Measurements from ENCODE around the gene LDLRAD2.
A peak's percentile ranks its signal among the peaks of the same experiment; 100 is the strongest.
"Not testable (repeated sequence)": the region's sequence is repeated elsewhere in the genome, so short reads cannot be mapped to it uniquely, and the experiment has no call there.

LDLRAD2 gene, protein sequence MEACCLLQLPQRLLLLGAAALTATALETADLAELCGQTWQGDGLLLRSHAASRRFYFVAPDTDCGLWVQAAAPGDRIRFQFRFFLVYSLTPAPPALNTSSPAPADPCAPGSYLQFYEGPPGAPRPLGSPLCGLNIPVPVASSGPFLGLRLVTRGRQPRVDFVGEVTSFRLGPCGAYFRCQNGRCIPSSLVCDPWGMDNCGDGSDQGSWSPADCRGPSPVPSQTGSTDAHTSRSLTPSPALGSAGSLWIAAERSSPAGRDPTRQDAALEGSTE

DNA sequence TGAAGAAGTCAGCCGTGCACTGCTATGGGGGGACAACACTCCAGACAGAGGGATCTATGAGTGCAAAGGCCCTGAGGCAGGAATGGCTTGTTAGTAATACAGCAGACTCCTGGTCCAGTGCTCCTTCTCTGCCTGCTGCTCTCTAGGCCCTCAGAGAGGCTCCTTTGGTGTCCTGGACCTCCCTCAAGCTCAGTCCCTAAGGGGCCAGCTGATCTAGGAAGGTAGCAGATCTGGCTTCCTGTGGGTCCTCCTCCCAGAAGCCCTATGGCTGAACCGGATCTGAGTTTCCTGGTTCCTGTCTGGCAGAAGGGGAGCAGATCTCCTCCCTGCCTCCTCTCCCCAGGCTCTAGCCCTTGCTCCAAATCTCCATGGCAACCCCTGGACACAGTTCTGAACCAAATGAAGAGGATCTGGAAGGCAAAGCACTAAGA lies at the start of gene LDLRAD2:
LDLRAD2 (plus strand) TSS at position 391 of the 431 bp plus-strand sequence. CDS start 187 bp downstream, outside the sequence.
- no peak for DNase-seq

DNA sequence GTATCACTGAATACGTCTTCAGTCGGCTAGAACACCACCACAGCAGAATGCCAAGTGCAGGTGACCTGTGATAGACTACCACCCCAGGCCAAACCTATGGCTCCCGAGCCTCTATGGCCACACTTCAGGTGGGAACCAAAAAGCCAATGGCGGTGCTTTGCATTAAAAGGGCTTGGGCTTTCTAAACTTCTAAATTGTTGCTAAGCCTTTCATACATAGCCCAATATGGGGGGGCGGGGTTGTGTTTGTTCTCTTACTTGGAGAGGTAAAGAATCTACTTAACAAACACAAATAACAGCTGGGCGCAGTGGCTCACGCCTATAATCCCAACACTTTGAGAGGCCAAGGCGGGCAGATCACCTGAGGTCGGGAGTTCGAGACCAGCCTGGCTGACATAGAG lies 48.8 kb upstream of the LDLRAD2 start:
- DNase-seq: no peak

DNA sequence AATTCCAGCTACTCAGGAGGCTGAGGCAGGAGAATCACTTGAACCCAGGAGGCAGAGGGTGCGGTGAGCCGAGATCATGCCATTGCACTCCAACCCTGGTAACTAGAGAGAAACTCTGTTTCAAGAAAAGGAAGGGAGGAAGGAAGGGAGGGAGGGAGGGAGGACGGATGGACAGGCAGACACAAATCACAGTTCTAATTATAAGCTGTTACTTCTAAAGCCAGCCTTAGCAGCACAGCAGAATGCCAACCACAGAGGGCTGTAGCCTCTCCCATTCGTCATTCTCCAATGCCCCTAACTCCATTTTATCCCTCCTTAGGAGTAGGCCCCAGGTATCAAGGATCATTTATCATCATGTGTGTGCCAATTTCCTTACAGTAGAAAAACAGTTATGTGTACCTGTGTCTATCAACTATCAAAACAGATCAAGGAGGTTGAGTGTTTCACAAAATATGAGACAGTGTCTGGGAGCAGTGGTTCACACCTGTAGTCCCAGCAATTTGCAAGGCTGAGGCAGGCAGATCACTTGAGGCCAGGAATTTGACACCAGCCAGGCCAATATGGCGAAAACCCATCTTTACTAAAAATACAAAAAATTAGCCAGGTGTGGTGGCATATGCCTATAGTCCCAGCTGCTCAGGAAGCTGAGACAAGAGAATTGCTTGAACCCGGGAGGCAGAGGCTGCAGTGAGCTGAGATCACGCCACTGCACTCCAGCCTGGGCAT lies 48.2 kb upstream of the LDLRAD2 start:
- DNase-seq: no peak

DNA sequence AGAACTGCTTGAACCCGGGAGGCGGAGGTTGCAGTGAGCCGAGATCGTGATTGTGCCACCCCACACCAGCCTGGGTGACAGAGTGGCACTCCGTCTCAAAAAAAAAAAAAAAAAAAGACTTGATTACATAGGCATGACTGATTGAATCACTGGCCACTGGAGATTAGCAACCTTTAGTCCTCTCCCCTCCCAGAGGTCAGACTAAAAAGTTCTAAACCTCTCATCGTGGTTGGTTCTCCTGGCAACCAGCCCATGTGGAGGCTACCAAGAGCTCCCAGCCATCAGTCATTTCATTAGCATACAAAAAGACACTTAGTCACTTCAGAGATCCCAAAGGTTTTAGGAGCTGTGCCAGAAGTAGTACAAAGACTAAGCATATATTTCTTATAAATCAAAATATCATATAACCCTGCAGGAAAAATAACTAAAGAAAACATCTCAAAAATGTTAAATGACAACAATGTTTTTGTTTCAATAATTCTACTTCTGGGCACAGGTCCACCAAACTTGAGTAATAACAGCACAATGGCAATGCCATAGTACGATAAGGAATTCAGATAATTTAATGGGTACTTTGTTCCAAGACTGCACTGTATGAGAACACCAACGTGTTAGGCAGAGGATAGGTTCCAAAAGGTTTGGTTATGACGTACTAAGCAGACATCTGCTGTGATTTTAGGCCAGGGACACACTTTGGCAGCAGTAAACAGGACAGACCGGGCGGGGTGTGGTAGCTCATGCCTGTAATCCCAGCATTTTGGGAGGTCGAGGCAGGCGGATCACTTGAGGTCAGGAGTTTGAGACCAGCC lies 47.2 kb upstream of the LDLRAD2 start:
- DNase-seq: peak; percentile 94

DNA sequence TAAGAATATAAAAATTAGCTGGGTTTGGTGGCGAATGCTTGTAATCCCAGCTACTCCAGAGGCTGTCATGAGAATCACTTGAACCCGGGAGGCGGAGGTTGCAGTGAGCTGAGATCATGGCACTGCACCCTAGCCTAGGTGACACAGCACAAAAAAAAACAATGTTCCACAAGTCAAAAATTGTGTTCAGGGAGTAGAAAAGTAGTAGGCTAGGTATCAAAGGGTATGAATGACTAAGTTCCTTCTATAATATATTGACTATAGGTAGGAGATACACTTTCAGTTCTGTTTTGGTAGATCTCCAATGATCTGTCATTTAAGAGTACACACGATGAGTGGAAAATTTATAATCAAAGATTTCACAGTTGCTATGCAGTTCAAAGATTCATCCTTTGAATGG lies 45.9 kb upstream of the LDLRAD2 start:
- DNase-seq: no peak

DNA sequence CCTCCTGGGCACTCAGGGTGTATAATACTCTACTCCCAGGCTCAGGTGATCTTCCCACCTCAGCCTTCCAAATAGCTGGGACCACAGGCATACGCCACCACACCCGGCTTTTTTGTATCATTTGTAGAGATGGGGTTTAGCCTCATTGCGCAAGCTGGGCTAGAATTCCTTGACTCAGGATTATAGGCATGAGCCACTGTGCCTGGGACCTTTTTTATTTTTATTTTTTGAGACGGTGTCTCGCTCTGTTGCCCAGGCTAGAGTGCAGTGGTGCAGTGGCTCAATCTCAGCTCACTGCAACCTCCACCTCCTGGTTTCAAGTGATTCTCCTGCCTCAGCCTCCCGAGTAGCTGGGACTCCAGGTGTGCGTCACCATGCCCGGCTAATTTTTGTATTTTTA lies 45.0 kb upstream of the LDLRAD2 start:
- not testable (repeated sequence) for DNase-seq

DNA sequence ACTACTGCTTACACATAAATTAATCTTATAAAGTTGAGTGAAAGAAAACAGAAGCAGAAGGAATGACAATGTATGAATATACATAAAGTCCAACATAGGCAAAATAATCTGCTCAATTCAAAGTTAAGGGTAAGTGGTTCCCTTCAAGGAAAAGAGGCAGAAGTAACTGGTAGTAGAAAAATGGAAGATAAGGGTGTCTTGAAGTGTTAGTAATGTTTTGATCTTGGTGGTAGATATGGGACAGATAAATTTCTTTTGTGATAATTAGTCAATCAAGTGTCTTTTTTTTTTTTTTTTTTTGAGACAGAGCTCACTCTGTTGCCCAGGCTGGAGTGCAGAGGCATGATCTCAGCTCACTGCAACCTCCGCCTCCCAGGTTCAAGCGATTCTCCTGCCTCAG lies 41.9 kb upstream of the LDLRAD2 start:
- DNase-seq: no peak

DNA sequence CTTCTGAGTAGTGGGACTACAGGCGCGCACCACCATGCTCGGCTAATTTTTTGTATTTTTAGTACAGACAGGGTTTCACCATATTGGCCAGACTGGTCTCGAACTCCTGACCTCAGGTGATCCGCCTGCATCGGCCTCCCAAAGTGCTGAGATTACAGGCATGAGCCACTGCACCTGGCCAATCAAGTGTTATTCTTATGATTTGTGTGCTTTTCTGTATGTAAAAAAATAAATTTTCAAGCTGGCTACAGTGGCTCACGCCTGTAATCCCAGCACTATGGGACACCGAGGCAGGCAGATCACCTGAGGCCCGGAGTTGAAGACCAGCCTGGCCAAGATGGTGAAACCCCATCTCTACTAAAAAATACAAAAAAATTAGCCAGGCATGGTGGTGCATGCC lies 41.5 kb upstream of the LDLRAD2 start:
- DNase-seq: not testable (repeated sequence)

DNA sequence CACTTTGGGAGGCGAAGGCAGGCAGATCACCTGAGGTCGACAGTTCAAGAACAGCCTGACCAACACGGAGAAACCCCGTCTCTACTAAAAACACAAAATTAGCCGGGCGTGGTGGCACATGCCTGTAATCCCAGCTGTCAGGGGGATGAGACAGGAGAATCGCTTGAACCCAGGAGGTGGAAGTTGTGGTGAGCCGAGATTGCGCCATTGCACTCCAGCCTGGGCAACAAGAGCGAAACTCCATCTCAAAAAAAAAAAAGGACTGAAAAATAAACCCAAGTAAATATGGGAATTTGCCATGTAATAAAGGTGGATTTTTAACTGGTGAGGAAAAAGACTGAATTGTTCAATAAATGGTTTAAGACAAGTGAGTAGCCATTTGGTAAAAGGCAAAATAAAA lies 40.4 kb upstream of the LDLRAD2 start:
- DNase-seq: not testable (repeated sequence)

DNA sequence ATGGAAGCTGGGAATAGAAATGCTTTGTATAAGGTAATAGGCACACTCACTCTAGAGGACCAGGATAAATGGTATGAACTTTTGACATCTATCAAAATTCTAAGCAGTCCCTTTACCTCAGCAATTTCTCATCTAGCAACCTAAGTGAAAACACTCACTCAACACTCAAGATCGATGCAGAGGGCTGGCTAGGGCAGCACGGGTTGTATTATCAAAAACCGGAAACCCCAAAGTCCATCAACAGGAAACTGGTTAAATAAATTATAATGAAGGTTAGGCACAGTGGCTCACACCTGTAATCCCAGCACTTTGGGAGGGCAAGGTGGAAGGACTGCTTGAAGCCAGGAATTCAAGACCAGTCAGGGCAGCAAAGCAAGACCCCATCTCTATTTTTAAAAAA lies 38.5 kb upstream of the LDLRAD2 start:
- no peak for DNase-seq

DNA sequence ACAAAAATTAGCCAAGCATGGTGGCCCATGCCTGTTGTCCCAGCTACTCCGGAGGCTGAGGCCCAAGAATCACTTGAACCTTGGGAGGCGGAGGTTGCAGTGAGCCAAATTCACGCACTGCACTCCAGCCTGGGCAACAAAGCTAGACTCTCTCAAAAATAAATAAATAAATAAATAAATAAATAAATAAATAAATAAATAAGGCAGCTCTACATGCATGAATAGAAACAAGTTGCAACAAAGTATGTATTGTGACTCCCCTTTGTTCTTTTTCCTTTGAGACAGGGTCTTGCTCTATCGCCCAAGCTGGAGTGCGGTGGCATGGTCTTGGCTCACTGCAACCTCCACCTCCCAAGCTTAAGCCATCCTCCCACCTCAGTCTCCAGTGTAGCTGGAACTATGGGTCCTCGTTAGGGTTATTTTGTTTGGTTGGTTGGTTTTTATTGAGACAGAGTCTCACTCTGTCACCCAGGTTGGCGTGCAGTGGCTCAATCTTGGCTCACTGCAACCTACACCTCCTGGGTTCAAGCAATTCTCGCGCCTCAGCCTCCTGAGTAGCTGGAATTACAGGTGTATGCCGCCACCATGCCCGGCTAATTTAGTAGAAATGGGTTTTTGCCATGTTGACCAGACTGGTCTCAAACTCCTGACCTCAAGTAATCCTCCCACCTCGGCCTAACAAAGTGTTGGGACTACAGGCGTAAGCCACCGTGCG lies 37.1 kb upstream of the LDLRAD2 start:
- DNase-seq: no peak

DNA sequence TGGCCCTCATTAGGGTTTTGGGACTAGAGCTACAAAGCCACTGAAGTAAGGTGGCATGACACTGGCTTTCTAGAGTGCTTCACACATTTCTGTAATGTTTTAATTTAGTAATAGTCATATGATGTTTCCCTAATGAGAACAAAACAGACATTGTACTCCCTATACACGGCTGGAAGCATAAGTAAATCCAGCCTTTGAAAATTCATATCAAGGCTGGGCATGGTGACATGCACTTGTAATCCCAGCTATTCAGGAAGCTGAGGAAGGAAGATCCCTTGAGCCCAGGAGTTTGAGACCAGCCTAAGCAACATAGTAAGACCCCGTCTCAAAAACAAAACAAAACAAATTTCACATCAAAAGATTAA lies 36.5 kb upstream of the LDLRAD2 start:
- no peak for DNase-seq

DNA sequence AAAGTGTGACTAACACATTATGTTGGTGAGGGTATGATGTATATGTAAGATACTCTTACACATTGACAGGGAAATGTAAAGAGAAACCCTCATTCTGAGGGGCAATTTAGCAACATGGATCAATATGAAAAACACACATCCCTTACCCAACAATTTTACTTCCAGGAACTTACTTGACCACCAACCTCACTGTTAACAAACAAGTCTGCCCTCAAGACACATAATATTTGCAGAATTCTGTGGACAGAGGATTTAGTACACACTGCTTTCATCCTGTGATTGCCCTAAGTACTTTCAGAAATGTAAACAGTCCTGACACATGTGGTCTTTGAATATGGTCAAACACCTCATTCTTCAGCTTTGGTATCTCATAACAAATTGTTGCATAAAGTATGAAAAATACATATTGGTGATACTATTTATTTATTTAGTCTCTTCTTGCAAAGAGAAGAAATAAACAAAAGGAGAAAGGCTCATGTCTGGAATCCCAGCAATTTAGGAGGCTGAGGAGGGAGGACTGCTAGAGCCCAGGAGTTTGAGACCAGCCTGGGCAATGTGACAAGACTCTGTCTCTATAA lies 36.0 kb upstream of the LDLRAD2 start:
- DNase-seq: peak; percentile 15

DNA sequence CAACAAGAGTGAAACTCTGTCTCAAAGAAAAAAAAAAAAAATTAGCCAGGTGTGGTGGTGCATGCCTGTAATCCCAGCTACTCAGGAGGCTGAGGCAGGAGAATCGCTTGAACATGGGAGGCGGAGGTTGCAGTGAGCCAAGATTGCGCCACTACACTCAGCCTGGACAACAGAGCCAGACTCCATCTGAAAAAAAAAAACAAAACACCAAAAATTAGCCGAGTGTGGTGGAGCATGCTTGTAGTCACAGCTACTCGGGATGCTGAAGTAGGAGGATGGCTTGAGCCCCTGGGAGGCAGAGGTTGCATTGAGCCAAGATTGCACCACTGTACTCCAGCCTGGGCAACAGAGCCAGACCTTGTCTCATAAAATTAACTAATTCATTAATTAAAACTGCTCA lies 35.1 kb upstream of the LDLRAD2 start:
- not testable (repeated sequence) for DNase-seq

DNA sequence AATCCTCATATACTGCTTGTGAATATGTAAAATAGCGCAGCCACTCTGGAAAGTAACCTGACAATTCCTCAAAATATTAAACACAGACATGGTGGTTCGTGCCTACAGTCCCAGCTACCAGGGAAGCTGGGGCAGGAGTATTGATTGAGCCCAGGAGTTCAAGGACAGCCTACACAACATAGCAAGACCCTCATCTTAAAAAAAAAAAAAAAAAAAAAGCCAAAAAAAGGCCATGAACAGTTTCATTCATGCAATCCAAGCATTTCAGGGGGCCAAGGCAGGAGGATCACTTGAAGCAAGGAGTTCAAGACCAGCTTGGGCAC lies 33.7 kb upstream of the LDLRAD2 start:
- DNase-seq: no peak

DNA sequence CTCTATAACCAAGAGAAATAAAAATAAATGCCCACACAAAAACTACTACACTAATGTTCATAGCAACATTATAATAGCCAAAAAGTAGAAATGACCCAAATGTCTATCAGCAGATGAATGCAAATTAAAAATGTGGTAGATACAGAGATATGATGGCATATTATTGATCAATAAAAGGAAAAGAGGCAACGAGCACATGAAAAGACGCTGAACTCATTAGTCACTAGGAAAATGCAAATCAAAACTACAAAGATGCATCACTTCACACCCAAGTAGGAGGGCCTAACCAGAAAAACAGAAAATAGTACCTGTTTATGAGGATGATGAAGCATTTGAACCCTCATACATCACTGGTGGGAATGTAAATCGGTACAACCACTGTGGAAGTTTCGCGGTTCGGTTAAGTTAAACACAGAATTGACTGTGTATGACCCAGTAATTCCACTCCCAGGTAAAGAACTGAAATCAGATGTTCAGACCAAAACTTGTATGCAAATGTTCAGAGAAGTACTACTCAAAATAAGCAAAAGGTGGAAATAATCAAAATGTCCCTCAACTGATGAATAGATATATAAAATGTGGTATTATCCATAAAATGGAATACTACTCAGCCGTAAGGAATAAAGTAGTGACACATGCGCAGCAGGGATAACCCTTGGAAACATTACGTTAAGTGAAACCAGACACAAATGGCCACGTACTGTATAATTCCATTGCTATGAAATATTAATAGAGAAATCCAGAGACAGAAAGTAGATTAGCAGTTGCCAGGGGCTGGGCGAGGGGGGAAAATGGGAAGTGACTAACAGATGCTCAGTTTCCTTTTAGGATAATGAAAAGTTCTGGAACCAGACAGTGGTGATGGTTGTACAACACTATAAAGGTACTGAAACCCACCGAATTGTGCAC lies 32.2 kb upstream of the LDLRAD2 start:
- DNase-seq: no peak

DNA sequence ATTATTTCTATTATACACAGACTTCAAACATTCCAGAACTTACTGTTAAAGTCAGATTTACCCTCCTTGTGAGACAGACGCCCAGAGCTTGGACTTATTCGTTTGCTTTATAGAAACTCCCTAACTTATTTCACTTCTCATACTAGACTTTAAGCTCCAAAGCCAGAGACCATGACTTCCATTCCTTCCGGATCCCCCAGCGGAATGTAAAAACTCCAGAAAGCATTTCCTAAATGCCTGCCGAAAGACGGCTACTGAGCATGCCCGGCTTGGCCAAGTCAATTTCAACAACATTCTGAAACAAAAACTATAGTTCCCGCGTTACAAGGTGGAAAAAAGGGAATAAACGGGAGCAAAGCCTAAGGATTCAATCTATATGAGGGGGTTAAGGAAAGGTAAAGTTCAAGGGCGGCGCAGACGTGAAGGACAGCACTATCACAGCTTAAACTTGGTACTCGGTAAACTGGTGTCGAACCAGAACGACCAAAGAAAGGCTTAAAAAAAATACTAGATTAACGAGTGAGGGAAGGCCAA lies 30.2 kb upstream of the LDLRAD2 start:
- DNase-seq: peak; percentile 55

DNA sequence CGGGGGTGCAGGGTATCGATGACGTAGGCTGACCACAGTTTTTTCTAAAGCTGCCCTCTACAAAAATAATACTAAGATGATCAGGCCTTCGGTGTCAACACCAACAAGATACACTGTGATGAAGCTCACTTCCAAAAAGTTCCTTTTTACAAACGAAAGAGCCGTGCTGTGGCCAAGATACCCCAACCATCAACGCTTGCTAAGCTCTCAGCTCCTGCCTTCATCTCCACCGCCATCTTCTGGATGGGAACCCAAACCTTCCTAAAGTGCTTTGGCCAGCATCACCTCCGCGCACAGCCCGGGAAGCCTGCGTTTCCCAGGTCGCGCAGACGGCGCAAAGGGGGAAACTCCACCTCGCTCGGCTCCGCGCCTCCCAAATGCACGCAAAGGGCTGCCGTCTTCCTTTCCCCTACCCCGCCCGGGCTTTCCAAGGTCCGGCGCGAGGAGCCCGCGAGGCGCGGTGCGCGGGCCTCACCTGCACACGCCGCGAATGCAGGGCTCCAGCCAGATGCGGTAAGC lies 29.7 kb upstream of the LDLRAD2 start:
- peak; percentile 55 for DNase-seq

DNA sequence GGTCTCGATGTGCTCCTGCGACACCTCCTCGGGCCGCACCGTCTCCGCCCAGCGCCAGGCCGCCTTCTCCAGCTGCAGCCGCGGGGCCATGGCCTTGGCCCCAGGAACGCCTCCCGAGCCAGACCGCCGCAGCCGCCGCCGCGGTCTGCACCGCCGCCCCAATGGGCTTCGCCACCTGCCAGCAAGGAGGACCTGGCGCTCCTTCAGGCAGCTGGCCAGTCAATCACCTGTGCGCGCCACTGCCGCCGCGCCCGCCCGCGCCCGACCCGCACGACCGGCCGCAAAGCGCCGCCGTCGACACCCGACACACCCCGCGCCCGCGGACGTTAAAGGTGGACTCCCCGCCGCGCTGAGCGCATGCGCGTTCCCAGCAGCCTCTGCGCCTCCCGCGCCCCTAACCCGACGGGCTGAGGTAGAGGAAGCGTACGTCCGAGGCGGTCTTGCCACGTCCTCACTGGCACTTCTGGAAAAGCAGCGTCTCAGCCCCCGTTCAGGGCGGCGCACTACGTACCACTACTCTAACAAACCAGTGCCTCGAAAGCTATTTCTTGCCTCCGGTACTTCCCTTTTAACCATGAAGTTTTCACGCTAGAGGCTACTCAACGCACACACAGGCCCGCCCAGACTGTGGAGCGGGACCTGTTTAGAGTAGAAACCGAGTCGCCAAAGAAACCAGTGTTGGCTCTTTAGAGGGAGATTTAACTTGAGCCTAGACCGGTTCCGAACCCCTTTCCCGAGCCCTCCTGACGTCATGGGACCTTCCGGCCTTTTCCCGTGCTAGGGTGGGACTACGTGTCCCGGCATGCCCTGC lies 29.0 kb upstream of the LDLRAD2 start, which contains the start of gene USP48:
USP48 (minus strand) TSS at position 282 of the 811 bp plus-strand sequence; CDS start at position 90, 192 bp downstream.
- DNase-seq: peak; percentile 97

Measured in fibroblast of upper back skin (primary cell).